VCaP (cell line): ENCODE measurements around the gene TPM4.
A peak's percentile ranks its signal among the peaks of the same experiment; 100 is the strongest.

Experiments used
- H3K27ac ChIP-seq: fragments of 450-650 bp; 2 replicates; pipeline ENCODE4 v1.5.1; 2017
- TF ChIP-seq, protein P1 (sequence below): fragments of 450-650 bp; conservative IDR thresholded peaks from 2 replicates; pipeline ENCODE4 v1.5.1; 2017; ENCODE audit warnings: mild to moderate bottlenecking, moderate library complexity

Gene TPM4

DNA sequence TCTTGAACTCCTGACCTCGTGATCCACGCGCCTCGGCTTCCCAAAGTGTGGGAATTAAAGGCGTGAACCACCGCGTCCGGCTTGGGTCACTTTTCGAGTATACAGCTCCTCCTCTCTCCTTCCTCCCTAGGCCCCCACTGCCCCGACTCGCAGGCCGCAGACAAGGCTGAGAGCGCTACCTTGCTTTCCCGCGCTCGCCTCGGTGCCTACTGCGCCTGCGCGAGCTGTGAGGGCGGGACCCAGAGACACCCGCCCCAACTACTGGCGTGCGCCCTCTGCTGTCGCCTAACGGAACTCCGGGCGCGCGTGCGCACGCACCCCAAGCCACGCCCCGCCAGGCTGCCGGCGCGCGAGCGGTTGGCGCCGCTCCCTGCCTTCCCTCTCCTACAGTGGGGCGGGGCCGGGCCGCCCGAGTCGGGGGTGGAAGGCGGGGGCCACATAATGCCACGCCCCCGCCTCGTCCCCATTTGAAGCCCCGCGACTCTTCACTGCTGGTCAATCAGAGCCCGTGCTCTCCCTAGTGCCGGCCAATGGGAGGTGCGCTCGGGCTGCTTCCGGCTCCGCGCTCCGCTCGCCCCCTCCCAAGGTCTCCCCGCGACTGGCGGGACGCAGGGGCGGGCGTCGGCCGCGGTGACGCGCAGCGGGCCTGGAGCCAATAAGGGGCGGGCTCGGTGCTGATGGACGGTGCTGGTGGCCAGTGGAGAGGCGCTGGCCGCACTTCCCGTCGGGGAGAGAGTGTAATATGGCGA, 35.0 kb downstream of the TPM4 start, which contains the start of gene RAB8A:
RAB8A (plus strand) TSS at position 730 of the 749 bp plus-strand sequence; CDS start at position 743, 13 bp downstream.
- TF ChIP-seq, protein P1, sequence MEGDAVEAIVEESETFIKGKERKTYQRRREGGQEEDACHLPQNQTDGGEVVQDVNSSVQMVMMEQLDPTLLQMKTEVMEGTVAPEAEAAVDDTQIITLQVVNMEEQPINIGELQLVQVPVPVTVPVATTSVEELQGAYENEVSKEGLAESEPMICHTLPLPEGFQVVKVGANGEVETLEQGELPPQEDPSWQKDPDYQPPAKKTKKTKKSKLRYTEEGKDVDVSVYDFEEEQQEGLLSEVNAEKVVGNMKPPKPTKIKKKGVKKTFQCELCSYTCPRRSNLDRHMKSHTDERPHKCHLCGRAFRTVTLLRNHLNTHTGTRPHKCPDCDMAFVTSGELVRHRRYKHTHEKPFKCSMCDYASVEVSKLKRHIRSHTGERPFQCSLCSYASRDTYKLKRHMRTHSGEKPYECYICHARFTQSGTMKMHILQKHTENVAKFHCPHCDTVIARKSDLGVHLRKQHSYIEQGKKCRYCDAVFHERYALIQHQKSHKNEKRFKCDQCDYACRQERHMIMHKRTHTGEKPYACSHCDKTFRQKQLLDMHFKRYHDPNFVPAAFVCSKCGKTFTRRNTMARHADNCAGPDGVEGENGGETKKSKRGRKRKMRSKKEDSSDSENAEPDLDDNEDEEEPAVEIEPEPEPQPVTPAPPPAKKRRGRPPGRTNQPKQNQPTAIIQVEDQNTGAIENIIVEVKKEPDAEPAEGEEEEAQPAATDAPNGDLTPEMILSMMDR = peak; percentile 99
- H3K27ac ChIP-seq = peak within 1 kb of the TSS; percentile 92

DNA sequence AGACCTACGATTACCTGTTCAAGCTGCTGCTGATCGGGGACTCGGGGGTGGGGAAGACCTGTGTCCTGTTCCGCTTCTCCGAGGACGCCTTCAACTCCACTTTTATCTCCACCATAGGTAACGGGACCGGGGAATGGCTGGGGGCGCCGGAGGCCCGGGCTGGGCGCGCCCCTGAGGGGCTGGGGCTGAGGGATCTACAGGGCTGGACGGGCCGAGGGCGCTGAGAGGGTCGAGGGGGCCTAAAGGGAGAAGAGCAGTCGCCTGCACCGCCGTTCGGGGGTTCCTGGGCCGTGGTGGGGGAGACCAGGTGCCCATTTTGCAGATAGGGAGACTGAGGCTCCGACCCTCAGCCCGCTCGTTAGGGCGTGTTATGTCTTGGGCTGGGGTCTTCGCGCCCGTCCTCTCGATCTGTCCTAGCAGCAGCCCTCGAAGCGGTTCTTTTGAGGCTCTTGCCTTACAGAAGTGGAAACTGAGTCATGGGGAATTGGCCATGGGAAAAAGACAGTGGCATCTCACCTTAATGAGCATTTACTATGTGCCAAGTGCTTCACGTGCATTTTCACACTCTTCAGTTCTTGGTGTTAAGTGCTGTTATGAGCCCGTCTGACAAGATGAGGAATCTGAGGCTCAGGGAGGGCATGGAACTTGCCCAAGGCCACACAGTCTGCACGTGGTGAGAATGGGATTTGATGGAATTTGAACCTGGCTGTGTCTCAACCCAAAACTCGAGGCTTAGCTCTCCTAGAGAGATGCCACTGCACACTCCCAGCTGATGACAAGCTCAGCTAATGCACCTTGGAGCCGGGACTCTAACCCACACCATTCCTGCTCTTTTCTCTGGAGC, 35.8 kb downstream of the TPM4 start:
- H3K27ac ChIP-seq = peak overlapping the region; percentile 92
- TF ChIP-seq, protein P1 = no peak

DNA sequence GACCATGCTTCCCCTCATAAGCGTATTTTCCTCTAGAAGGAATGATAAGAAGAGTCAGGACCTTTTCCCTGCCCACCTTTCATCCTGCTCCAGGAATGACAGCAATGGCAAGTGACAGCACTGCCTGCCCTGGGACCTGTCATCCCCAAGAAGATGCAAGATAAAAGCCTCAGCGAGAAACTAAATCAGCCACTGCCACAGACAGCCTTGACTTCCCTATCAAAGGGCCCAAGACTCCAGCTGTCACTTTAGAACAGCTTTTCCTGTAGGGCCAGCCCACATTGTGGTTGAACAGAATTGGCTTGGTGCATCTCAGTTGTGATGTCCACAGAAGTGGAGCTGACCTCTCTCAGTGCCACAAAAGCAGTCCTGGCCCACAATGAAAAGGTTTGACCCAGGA, 36.5 kb downstream of the TPM4 start:
- peak overlapping the region; percentile 92; the same call in 1 of the 2 replicates for H3K27ac ChIP-seq
- TF ChIP-seq, protein P1 = no peak

DNA sequence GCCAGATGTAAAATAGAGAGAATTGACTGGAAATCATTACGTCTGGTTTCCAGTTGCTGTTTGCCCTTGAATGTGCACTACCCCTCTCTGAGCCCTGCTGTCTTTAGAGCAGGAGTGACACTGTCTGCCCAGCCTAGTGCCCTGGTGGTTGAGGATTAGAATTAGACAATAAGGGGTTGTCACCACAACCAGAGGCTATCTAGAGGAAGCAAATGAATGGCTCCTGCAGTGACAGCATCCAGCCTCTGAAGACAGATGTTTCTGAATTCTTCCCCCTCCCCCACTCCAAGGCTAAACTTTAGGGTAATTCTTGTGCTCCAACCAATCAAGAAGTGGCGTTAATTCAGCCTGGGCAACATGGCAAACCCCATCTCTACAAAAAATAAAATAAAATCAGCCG, 37.4 kb downstream of the TPM4 start:
- TF ChIP-seq, protein P1 = no peak
- peak overlapping the region; percentile 92; the same call in 1 of the 2 replicates for H3K27ac ChIP-seq

DNA sequence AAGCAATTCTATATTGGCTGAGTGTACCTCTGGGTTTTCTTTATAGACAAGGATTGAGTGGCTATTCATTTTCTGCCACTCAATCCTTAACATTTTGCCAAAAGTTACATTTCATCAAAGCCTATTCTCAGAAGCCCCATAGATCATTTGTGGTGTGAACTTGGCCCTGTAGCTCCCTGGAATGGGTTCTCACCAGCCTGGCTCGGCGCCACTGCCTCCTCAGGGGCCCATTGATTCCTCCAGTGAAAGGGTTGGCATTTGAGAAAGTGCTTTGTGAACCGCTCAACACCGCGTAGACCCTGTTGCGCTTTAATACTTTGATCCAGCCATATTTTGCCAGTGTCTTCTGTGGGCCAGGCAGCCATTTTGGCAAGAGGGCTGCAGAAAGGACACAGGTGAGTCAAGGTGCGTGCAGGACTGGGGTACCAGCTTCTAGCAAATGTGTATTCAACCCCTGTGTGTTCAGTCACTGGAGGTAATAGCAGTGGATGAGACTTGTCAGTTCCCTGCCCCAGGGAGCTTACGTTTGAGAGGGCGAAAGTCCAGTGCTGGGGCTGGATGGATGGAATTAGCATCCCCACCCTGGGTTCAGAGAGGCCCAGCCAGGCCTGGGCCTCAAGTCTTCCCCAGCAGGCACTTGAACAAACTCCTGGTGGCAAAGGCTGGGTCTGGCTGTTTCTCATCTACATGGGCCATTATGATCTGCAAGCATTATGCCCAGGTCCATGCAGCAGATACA, 39.2 kb downstream of the TPM4 start:
- peak overlapping the region; percentile 6; the same call in 1 of the 2 replicates for H3K27ac ChIP-seq

DNA sequence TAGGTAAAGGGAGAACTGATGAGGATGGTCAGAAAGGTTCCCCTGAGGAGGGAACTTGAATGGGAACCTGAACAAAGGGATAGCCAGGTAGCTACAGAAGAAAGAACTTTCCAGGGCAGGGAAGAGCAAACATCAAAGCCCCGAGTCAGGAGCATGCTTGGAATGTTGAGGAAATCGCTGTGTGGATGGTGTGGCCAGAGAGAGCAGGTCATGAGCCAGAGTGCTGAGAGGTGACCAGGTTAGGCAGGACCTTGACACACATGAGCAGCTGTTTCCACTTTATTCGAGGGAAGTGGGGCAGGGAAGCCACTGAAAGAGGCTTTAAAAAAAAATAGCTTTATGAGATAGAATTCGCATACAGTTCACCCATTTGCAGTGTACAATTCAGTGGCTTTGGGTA, 39.8 kb downstream of the TPM4 start:
- TF ChIP-seq, protein P1 = no peak

More for the DNA sequence above, 39.2 kb downstream of the TPM4 start:
- TF ChIP-seq, protein P1 = no peak

More for the DNA sequence above, 39.8 kb downstream of the TPM4 start:
- H3K27ac ChIP-seq = no peak overlapping the region; the same call in 1 of the 2 replicates
